ENCODE data around the gene SLC2A9.

DNA sequence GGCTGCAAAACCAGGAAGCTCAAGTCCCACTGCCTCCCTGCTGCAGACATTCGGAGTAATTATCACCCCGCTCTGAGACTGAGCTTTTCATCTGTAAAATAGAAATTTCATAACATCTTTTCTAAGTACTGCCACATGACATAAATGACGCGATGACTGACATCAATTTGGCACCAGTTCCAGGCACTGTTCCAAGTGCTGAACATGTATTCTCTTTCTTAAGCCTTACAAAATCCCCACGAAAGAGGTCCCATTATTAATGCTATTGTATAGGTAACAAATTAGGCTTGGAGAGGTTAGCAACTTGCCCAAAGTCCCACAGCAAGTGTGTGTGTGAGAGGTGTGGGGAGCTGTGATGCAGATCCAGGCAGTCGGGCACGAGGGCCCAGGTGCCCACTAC is 56.4 kb downstream of the SLC2A9 start:
- TF ChIP-seq CTCF (IDR thresholded peaks at IDR 0.05) (no peak), POLR2AphosphoS5 (IDR thresholded peaks at IDR 0.05) (no peak), POLR2A (IDR thresholded peaks at IDR 0.05) (no peak)
